Fibroblast of mammary gland (primary cell): Measurements from ENCODE around the gene PIK3IP1.
A peak's percentile ranks its signal among the peaks of the same experiment; 100 is the strongest.

Experiments
- DNase-seq: peaks from one replicate; pipeline ENCODE4 v3.0.0-alpha.2; 2010; ENCODE audit warnings: low read depth
- H3K4me3 ChIP-seq: 2 replicates; pipeline ENCODE4 v1.5.1; 2011; ENCODE audit warnings: low read depth, mild to moderate bottlenecking, low read length, moderate library complexity; ENCODE audit not compliant: control insufficient read depth
- CTCF ChIP-seq: conservative IDR thresholded peaks from 2 replicates; pipeline ENCODE4 v1.5.1; 2011; ENCODE audit warnings: low read depth, low read length, inconsistent platforms; ENCODE audit not compliant: control insufficient read depth, insufficient read depth

Gene PIK3IP1

GRCh38 chr22:31334329-31334728, 42.0 kb upstream of the PIK3IP1 start:
- DNase-seq = no peak
- no peak overlapping the region for H3K4me3 ChIP-seq
- TF ChIP-seq CTCF = no peak

GRCh38 chr22:31333641-31334040, 41.4 kb upstream of the PIK3IP1 start:
- no peak overlapping the region for H3K4me3 ChIP-seq
- no peak for DNase-seq
- TF ChIP-seq CTCF = no peak

- DNase-seq = peak; percentile 53
- no peak overlapping the region for H3K4me3 ChIP-seq
- TF ChIP-seq CTCF = no peak
These were observed 40.6 kb upstream of the PIK3IP1 start for GRCh38 chr22:31332886-31333285.

- no peak overlapping the region for H3K4me3 ChIP-seq
- DNase-seq = no peak
- no peak for TF ChIP-seq CTCF
These were observed 39.7 kb upstream of the PIK3IP1 start for GRCh38 chr22:31332010-31332409.

- no peak overlapping the region for H3K4me3 ChIP-seq
- DNase-seq = no peak
- no peak for TF ChIP-seq CTCF
These were observed 37.3 kb upstream of the PIK3IP1 start for GRCh38 chr22:31329453-31330215.

- no peak for DNase-seq
- no peak for TF ChIP-seq CTCF
- no peak overlapping the region for H3K4me3 ChIP-seq
These were observed 36.7 kb upstream of the PIK3IP1 start for GRCh38 chr22:31329029-31329428.

- no peak overlapping the region for H3K4me3 ChIP-seq
- DNase-seq = no peak
- TF ChIP-seq CTCF = no peak
These were observed 36.3 kb upstream of the PIK3IP1 start for GRCh38 chr22:31328544-31328960.
